ENCODE data around the gene USP17L10. TPM values are rescaled to one million over a fixed set of nuclear protein-coding genes. Genes with fewer than 3 reads are reported as not detected.
"Not testable (repeated sequence)": the region's sequence is repeated elsewhere in the genome, so short reads cannot be mapped to it uniquely, and the experiment has no call there.

USP17L10 gene
- total and polyA plus RNA-seq, 2 donors (not counting 1 experiment from before 2014, with no cell fraction given): not detected

GRCh38 chr4:9253078-9253477, 42.6 kb downstream of the USP17L10 start, which contains the start of gene USP17L19:
TSS of gene USP17L19 (plus strand) at chr4:9253378. CDS start at chr4:9253378, 0 bp downstream.
- H3K9ac ChIP-seq (ENCODE audit: low read length); DNase-seq; H3K4me3 Mint-ChIP-seq; H3K79me2 ChIP-seq (ENCODE audit: control insufficient read depth, insufficient read depth, low read length); H3K9me3 Mint-ChIP-seq (ENCODE audit: insufficient read depth); H3K27me3 ChIP-seq (replicated peaks in 1 of 4; ENCODE audit: control extremely low read depth in 1 of 4, control insufficient read depth in 3 of 4, insufficient read depth in 4 of 4, low read length in 3 of 4); H3K4me3 ChIP-seq (ENCODE audit: control extremely low read depth in 1 of 5, extremely low read depth in 1 of 5, insufficient read depth in 1 of 5, low read depth in 2 of 5, low read length in 4 of 5); H4K20me1 ChIP-seq (ENCODE audit: control insufficient read depth, insufficient read depth, low read length, poor library complexity, severe bottlenecking); H3K4me2 ChIP-seq (replicated peaks; ENCODE audit: low read depth, low read length, poor library complexity, severe bottlenecking); H3K9me3 ChIP-seq (ENCODE audit: control extremely low read depth in 1 of 3, control insufficient read depth in 2 of 3, insufficient read depth in 1 of 3, low read length in 2 of 3); H3K27me3 Mint-ChIP-seq; H3K4me1 ChIP-seq (ENCODE audit: control insufficient read depth in 2 of 2, insufficient read depth in 2 of 2, low read length in 2 of 2); H2AFZ ChIP-seq (ENCODE audit: insufficient read depth, low read depth, low read length, poor library complexity, severe bottlenecking); H3K36me3 ChIP-seq (replicated peaks in 1 of 2; ENCODE audit: control extremely low read depth in 1 of 2, control insufficient read depth in 1 of 2, extremely low read depth in 1 of 2, insufficient read depth in 2 of 2, low read length in 1 of 2); H3K4me1 Mint-ChIP-seq; intact Hi-C loops (cut with micrococcal nuclease); ATAC-seq (ENCODE audit: low read depth); POLR2A ChIA-PET; H3K27ac ChIP-seq (ENCODE audit: low read length in 2 of 2); CTCF ChIA-PET; H3K27ac Mint-ChIP-seq: not testable (repeated sequence)
- WGBS (ENCODE audit: insufficient coverage): no CpG with 5 or more reads among the region's 13 CpGs

DNA sequence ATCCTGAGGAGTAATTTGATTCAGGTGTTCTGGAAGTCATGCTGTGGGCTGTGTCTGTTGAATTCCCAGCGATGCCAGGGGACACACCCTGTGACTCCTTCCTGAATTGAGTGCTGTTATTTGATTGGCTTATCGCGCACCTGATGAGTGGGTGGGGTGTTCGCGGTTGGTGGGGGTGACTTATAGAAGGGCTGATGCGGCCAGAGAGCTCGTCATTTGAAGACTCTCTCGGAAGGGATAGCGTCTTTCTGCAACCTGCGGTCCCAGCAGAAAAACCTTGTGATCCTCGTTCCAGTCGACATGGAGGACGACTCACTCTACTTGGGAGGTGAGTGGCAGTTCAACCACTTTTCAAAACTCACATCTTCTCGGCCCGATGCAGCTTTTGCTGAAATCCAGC, 47.4 kb downstream of the USP17L10 start, which contains the start of gene USP17L20:
Gene USP17L20, plus strand, starts transcription at position 301 of the 400 bp plus-strand sequence. Its CDS starts 0 bp downstream, at position 301.
- H2AFZ ChIP-seq (ENCODE audit: insufficient read depth, low read depth, low read length, poor library complexity, severe bottlenecking); H3K79me2 ChIP-seq (ENCODE audit: control insufficient read depth, insufficient read depth, low read length); H3K9me3 Mint-ChIP-seq (ENCODE audit: insufficient read depth); H3K4me1 ChIP-seq (ENCODE audit: control insufficient read depth in 2 of 2, insufficient read depth in 2 of 2, low read length in 2 of 2); H3K4me3 Mint-ChIP-seq; H3K4me1 Mint-ChIP-seq; H3K4me3 ChIP-seq (ENCODE audit: control extremely low read depth in 1 of 5, extremely low read depth in 1 of 5, insufficient read depth in 1 of 5, low read depth in 2 of 5, low read length in 4 of 5); intact Hi-C loops (cut with micrococcal nuclease); H3K27ac ChIP-seq (ENCODE audit: low read length in 2 of 2); CTCF ChIA-PET; ATAC-seq (ENCODE audit: low read depth); H3K27me3 Mint-ChIP-seq; POLR2A ChIA-PET; H3K27me3 ChIP-seq (replicated peaks in 1 of 4; ENCODE audit: control extremely low read depth in 1 of 4, control insufficient read depth in 3 of 4, insufficient read depth in 4 of 4, low read length in 3 of 4); H3K9ac ChIP-seq (ENCODE audit: low read length); H3K4me2 ChIP-seq (replicated peaks; ENCODE audit: low read depth, low read length, poor library complexity, severe bottlenecking); DNase-seq; H3K36me3 ChIP-seq (replicated peaks in 1 of 2; ENCODE audit: control extremely low read depth in 1 of 2, control insufficient read depth in 1 of 2, extremely low read depth in 1 of 2, insufficient read depth in 2 of 2, low read length in 1 of 2); H4K20me1 ChIP-seq (ENCODE audit: control insufficient read depth, insufficient read depth, low read length, poor library complexity, severe bottlenecking); H3K27ac Mint-ChIP-seq; H3K9me3 ChIP-seq (ENCODE audit: control extremely low read depth in 1 of 3, control insufficient read depth in 2 of 3, insufficient read depth in 1 of 3, low read length in 2 of 3): not testable (repeated sequence)
- WGBS (ENCODE audit: insufficient coverage): no CpG with 5 or more reads among the region's 15 CpGs

Other genes with a start within 250 kb of the USP17L10 start
- not detected in 2 replicates for gene FAM90A26, start 40.2 kb upstream of the USP17L10 start, total RNA-seq
- 0.04 TPM in 1 of 2 replicates, not detected in the other for gene FAM90A26, start 40.2 kb upstream of the USP17L10 start, polyA plus RNA-seq
- not detected in 2 replicates for gene USP17L11, start 4.7 kb downstream of the USP17L10 start, total RNA-seq
- gene USP17L11, start 4.7 kb downstream of the USP17L10 start, polyA plus RNA-seq: not detected in 2 replicates
- not detected in 2 replicates for gene USP17L12, start 9.5 kb downstream of the USP17L10 start, total RNA-seq
- not detected in 2 replicates for gene USP17L12, start 9.5 kb downstream of the USP17L10 start, polyA plus RNA-seq
- not detected in 2 replicates for gene USP17L13, start 14.2 kb downstream of the USP17L10 start, total RNA-seq
- gene USP17L13, start 14.2 kb downstream of the USP17L10 start, polyA plus RNA-seq: not detected in 2 replicates
- gene USP17L15, start 23.7 kb downstream of the USP17L10 start, total RNA-seq: not detected in 2 replicates
- not detected in 2 replicates for gene USP17L15, start 23.7 kb downstream of the USP17L10 start, polyA plus RNA-seq
- gene USP17L17, start 33.2 kb downstream of the USP17L10 start, total RNA-seq: not detected in 2 replicates
- not detected in 2 replicates for gene USP17L17, start 33.2 kb downstream of the USP17L10 start, polyA plus RNA-seq
- not detected in 2 replicates for gene USP17L18, start 38.0 kb downstream of the USP17L10 start, total RNA-seq
- gene USP17L18, start 38.0 kb downstream of the USP17L10 start, polyA plus RNA-seq: not detected in 2 replicates
- not detected in 2 replicates for gene USP17L19, start 42.7 kb downstream of the USP17L10 start, total RNA-seq
- not detected in 2 replicates for gene USP17L19, start 42.7 kb downstream of the USP17L10 start, polyA plus RNA-seq
- not detected in 2 replicates for gene USP17L20, start 47.5 kb downstream of the USP17L10 start, total RNA-seq
- not detected in 2 replicates for gene USP17L20, start 47.5 kb downstream of the USP17L10 start, polyA plus RNA-seq
- gene USP17L21, start 52.2 kb downstream of the USP17L10 start, total RNA-seq: not detected in 2 replicates
- not detected in 2 replicates for gene USP17L21, start 52.2 kb downstream of the USP17L10 start, polyA plus RNA-seq
- gene USP17L22, start 57.0 kb downstream of the USP17L10 start, total RNA-seq: not detected in 2 replicates
- gene USP17L22, start 57.0 kb downstream of the USP17L10 start, polyA plus RNA-seq: not detected in 2 replicates
- not detected in 2 replicates for gene USP17L24, start 114.5 kb downstream of the USP17L10 start, total RNA-seq
- not detected in 2 replicates for gene USP17L24, start 114.5 kb downstream of the USP17L10 start, polyA plus RNA-seq
- gene USP17L25, start 119.3 kb downstream of the USP17L10 start, total RNA-seq: not detected in 2 replicates
- gene USP17L25, start 119.3 kb downstream of the USP17L10 start, polyA plus RNA-seq: not detected in 2 replicates
- gene USP17L26, start 124.0 kb downstream of the USP17L10 start, total RNA-seq: not detected in 2 replicates
- not detected in 2 replicates for gene USP17L26, start 124.0 kb downstream of the USP17L10 start, polyA plus RNA-seq
- gene USP17L5, start 128.7 kb downstream of the USP17L10 start, total RNA-seq: not detected in 2 replicates
- not detected in 2 replicates for gene USP17L5, start 128.7 kb downstream of the USP17L10 start, polyA plus RNA-seq
- gene USP17L27, start 133.5 kb downstream of the USP17L10 start, total RNA-seq: not detected in 2 replicates
- gene USP17L27, start 133.5 kb downstream of the USP17L10 start, polyA plus RNA-seq: not detected in 2 replicates
- not detected in 2 replicates for gene USP17L28, start 138.2 kb downstream of the USP17L10 start, total RNA-seq
- gene USP17L28, start 138.2 kb downstream of the USP17L10 start, polyA plus RNA-seq: not detected in 2 replicates
- gene USP17L29, start 143.0 kb downstream of the USP17L10 start, total RNA-seq: not detected in 2 replicates
- gene USP17L29, start 143.0 kb downstream of the USP17L10 start, polyA plus RNA-seq: not detected in 2 replicates
- not detected in 2 replicates for gene USP17L30, start 152.5 kb downstream of the USP17L10 start, total RNA-seq
- not detected in 2 replicates for gene USP17L30, start 152.5 kb downstream of the USP17L10 start, polyA plus RNA-seq
- gene DEFB131A, start 233.8 kb downstream of the USP17L10 start, total RNA-seq: not detected in 2 replicates
- gene DEFB131A, start 233.8 kb downstream of the USP17L10 start, polyA plus RNA-seq: not detected in 2 replicates

All from B cell (primary cell).